Left hindlimb (tissue), 1 donor: ENCODE results near the gene WDR77.

ENCODE experiments used
- DNase-seq: peaks from one replicate; pipeline ENCODE4 v3.0.0-alpha.2; 2018

The WDR77 gene

GRCh38 chr1:111424281-111424680 lies 24.8 kb downstream of the WDR77 start:
- no peak for DNase-seq

GRCh38 chr1:111422546-111423391 lies 26.3 kb downstream of the WDR77 start:
- no peak for DNase-seq

DNA sequence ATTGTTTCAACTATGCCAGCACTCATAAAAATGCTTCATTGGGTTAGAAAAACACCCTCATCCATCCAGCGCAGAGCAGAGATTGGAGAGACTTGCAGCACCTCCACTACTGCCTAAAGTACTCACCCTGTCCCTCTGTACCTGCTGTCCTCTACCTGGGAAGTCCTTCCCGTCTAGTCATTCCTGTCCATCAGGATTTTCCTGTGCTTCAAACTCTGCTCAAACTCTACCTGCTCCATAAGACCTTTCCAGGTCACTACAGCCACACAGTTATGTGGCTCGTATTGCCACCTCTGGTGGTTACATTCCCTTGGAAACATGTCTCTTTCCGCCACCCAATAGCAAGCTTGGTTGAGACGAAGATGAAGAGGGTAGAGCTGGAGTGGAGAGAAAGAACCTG lies 28.7 kb downstream of the WDR77 start:
- no peak for DNase-seq

DNA sequence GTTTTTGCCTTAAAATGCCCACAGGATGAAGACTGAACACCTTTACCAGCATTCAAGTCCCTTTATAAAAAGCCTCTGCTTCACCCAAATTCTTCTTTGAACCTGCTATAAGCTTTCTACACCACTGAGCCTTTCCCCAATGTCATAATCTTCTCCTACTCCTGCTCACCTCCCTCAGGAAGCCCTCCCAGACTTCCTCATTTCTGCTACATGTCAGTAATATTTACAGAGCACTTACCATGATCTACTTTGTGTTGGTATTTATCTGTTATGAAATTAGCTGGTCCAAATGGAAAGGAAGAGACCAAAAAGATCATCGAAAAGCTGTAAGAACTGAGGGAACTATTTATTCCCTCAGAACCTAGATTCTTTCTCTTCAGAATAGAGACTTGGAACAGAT lies 30.0 kb downstream of the WDR77 start:
- no peak for DNase-seq

DNA sequence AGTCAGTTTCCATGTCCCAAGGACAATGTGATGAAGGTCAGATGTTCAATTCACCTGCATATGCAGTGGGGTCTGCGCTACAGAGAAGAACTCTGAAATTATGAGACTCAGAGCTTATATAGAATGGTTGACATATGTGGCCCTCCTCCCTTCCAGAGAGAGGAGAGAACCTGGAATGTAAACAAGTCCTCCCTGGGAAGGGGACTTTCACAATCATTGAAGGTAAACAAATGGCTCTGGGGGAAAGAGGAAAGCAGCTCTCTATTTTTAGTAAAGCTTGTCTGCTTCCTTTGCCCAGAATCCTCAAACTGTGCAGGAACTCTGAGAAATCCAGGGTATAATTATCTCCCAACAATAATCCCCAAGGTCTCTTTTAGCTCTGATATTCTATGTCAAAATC lies 31.3 kb downstream of the WDR77 start:
- no peak for DNase-seq

- DNase-seq = no peak
Observed at GRCh38 chr1:111415461-111415860, 33.6 kb downstream of the WDR77 start.

- no peak for DNase-seq
Observed at GRCh38 chr1:111414756-111415155, 34.3 kb downstream of the WDR77 start.

- DNase-seq = no peak
Observed at GRCh38 chr1:111412839-111413238, 36.2 kb downstream of the WDR77 start.

- no peak for DNase-seq
Observed at GRCh38 chr1:111407301-111407700, 41.8 kb downstream of the WDR77 start.

- DNase-seq = no peak
Observed at GRCh38 chr1:111406321-111406768, 42.7 kb downstream of the WDR77 start.

DNA sequence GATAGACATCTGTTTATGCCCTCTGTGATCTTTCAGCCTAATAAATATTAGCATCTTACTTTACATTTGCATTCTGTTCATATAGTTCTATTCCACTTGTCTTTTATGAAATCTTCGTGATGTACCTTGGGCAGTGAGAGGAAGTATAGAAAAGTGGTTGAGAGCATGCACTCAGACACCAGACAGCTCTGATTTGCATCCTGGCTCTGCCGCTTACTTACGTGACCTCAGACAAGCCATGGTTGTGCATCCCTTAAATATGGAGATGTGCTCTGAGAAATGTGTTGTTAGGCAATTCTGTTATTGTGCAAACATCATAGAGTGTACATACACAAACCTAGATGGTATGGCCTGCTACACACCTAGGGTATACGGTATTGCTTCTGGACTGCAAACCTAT lies 44.5 kb downstream of the WDR77 start:
- DNase-seq = no peak

GRCh38 chr1:111402083-111402482 lies 47.0 kb downstream of the WDR77 start:
- DNase-seq = no peak

- no peak for DNase-seq
Observed at GRCh38 chr1:111399792-111400610, 49.1 kb downstream of the WDR77 start.

- no peak for DNase-seq
Observed at GRCh38 chr1:111392460-111392945, 56.6 kb downstream of the WDR77 start.

GRCh38 chr1:111392042-111392441 lies 57.0 kb downstream of the WDR77 start:
- no peak for DNase-seq
